Subcutaneous adipose tissue (tissue), 4 donors: ENCODE measurements around the gene ITK. TPM values are rescaled to one million over a fixed set of nuclear protein-coding genes. Genes with fewer than 3 reads are reported as not detected.

Experiments
- CTCF ChIP-seq: fragments of 450-650 bp; IDR thresholded peaks from one replicate; pipeline ENCODE4 v1.5.1; 2016; ENCODE audit warnings: low read depth, mild to moderate bottlenecking, control low read depth, antibody characterized with exemption, moderate library complexity
- total RNA-seq, 4 donors: library from RNA; depleted of rRNA; stranded (reverse); fragments of >200 nt; gene quantifications; one replicate each; pipeline ENCODE4 v1.1.0, GENCODE V29; 2016

Gene ITK
- 1 to 10 TPM; 2.8 to 8.8 (median 5.3) TPM for total RNA-seq

DNA sequence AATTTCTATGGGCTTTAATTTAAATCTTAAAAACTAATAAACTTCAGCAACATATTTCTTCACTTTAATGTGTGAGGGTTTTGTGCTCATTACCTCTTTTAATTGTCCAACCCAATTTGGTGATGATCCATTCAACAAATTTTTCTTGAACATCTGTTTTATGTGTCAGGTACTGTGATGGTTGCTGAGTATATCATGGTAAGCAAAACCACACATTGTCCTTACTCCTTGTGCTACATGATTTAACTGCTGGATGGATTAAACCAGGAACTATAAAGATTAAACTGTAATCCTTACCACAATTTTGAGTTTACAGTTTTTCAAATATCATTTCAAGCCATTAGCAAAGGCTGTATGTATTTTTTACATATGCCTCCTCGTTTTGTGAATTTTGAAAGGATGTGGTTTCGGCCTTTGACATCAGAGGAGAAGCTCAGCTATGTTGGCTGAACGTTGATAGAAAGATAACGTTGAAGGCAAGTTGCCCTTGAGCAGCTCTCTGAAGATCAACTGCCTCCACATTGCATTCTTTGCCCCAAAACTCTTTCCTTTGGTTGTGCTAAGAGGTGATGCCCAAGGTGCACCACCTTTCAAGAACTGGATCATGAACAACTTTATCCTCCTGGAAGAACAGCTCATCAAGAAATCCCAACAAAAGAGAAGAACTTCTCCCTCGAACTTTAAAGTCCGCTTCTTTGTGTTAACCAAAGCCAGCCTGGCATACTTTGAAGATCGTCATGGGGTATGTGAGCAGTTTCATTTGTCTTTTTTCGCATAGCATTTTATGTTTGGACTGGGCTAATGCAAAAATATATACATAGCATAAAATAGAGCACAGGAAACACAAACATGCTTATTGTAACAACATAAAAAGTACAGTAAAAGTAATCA, at the start of gene ITK:
ITK (plus strand) TSS at position 467 of the 891 bp plus-strand sequence; CDS start at position 605, 138 bp downstream.
- TF ChIP-seq CTCF, result no peak

GRCh38 chr5:157130925-157131324, 49.7 kb upstream of the ITK start:
- TF ChIP-seq CTCF, result no peak

- TF ChIP-seq CTCF, result no peak
Measured at GRCh38 chr5:157132281-157132612, 48.4 kb upstream of the ITK start.

DNA sequence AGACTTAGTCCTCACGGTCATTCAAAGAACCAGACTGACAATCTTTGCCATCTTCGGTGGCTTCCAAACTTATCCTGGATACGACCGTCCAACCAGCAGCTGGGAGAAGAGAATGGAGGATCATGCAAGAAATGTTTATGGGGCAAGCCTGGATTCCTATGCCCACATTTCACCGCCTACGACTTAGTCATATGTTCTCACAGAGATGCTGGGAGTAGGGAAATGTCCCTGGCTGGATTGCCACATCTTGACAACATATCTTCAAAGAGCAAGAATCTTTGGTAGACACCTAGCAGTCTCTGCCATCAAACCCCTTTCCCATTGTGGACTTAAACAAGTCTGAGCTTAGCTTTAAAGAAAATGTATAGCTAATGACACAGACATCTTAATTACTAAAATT, 42.9 kb upstream of the ITK start:
- no peak for TF ChIP-seq CTCF

DNA sequence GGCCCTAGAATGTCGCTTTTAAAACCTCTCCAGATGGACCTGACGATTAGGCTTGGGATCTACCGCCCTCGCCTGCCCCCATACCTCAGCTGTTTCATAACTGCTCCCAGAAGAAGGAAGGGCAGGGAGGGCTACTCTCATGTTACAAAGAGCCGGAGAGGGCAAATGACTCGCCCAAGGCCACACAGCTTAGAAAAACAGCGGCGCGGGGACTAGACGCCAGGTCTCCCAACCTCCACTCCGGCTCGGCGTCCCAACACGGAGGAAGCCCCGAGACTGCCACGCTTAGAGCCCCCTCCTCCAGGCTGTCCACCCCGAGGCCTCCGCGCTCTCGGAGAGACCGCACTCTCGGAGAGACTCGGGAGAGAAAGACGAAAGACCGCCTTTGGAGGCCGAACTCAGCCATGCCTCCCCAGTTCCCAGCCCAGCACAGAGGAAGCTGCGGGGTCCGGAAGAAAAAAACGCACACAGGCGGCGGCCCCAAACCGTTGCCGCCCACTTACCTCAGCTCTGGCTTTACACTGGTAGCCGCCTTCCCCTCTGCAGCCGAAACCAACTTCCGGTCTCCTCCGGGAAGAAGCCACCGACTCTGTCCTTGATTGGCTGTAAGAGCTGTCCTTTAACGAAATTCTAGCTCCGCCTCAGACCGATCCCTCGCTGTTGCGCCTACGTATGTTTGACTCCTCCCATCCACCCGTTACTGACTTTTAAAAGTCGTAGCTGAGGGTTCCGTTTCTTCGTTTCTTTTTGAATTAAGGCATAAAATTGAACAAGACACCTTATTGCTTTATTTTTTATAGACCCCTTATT, 38.1 kb upstream of the ITK start, which contains the start of gene MED7:
MED7 (minus strand) TSS at position 549 of the 810 bp plus-strand sequence. CDS start 3,434 bp downstream, outside the sequence.
- TF ChIP-seq CTCF, result no peak

DNA sequence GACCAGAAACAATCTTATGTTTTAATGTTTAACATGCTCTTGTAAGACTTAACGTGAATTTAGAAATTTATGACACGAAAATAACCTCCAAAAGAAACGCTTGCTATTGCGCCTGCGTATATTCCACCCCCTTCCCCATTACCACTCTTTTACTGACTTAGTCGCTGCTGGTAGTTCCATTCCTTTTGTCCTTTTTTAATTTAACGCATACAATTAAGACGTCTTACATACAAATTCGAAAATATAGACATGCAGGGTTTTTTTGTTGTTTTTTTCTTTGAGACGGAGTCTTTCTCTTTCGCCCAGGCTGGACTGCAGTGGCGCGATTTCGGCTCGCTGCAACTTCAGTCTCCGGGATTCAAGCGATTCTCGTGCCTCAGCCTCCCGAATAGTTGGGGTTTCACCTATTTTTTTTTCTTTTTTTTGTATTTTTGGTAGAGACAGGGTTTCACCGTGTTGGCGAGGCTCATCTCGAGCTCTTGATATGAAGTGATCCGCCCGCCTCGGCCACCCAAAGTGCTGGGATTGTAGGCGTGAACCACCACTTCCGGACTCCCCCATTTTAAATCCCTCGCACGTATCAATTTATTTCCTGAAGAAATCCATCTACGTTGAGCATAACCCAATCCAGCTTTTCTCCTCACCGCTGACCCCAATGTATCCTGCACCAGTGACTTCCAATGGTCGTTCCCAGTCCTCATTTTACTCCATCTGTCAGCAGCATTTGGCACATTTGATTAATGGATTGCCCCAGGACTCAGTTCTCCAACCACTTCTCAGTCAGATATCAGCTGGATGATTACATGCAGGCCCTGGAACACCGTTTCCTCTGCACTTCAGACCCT, 37.3 kb upstream of the ITK start:
- no peak for TF ChIP-seq CTCF
